ENCODE results near the gene CEP164.
A peak's percentile ranks its signal among the peaks of the same experiment; 100 is the strongest.

The CEP164 gene

DNA sequence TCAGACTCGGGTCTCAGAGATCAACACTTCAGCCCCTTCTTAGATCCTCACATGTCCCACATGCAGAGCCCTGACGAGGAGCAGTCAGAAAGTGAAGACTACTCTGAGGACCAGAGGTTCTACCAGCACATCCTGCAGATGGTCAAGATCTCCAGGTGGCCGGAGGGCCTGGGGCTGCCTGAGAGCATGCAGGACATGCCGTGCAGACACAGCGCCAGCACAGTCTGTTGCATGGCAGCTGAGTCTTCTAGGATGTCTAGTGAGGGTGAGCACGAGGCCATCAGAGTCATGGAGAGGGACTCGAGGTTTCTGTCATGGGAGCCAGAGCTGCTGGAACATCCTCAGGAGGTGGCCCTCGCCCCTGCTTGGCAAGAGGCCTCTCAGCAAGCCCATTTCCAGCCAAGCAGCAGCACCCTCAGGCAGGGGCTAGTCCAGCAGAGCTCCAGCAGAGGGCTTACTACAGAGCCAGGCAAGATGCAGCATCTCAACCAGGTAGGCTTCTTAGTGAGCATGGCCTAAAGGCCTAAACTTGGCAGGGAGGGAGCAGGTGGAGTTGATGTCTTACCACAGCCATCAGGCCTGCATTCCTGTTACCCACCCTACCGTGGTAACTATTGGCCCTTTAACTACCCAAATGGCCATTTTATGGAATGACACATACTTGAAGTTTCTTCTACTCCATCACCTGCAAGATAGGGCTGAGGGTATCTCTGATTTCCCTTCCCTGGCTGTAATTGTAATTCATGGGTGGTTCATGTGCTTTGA is 28.7 kb downstream of the CEP164 start:
- no CpG with 5 or more reads among the region's 9 CpGs for WGBS, 2 donors (ENCODE audit: extremely low coverage in 2 of 2, insufficient read length in 2 of 2, insufficient replicate concordance in 1 of 2)
- H3K4me3 ChIP-seq (ENCODE audit: low read length in 2 of 2): no peak overlapping the region
- H3K4ac ChIP-seq (ENCODE audit: low read length): no peak overlapping the region
- H3K79me1 ChIP-seq (ENCODE audit: low read depth, low read length): no peaks in the 10 kb centered on the region
- H2AFZ ChIP-seq (ENCODE audit: low read length): no peak overlapping the region
- no peak overlapping the region for H2BK5ac ChIP-seq (ENCODE audit: low read length)
- H3K27me3 ChIP-seq (ENCODE audit: control insufficient read depth in 3 of 3, insufficient read depth in 3 of 3, low read depth in 1 of 3, low read length in 3 of 3): no peaks in the 10 kb centered on the region
- no peak overlapping the region for H2AK5ac ChIP-seq (ENCODE audit: low read depth, low read length)
- no peaks in the 10 kb centered on the region for H3K4me1 ChIP-seq (ENCODE audit: control insufficient read depth in 2 of 2, insufficient read depth in 1 of 2, low read depth in 1 of 2, low read length in 2 of 2)
- peaks cover 24 to 63% of the 10 kb centered on the region in 2 donors for H3K36me3 ChIP-seq (replicated peaks in 1 of 2; ENCODE audit: control insufficient read depth in 2 of 2, insufficient read depth in 2 of 2, low read length in 2 of 2)
- H3K4me2 ChIP-seq (ENCODE audit: insufficient read depth, low read length, poor library complexity, severe bottlenecking): no peak overlapping the region
- H2BK12ac ChIP-seq (ENCODE audit: low read length): no peak overlapping the region
- DNase-seq (ENCODE audit: low spot score): no peak
- no peak overlapping the region for H4K91ac ChIP-seq (ENCODE audit: low read depth, low read length, poor library complexity)
- H2BK120ac ChIP-seq (ENCODE audit: low read depth, low read length): no peak overlapping the region
- H3K14ac ChIP-seq (ENCODE audit: low read length): no peak overlapping the region
- H4K8ac ChIP-seq (ENCODE audit: low read depth, low read length): no peak overlapping the region
- H3K23ac ChIP-seq (ENCODE audit: low read depth, low read length, poor library complexity): no peak overlapping the region
- H2BK15ac ChIP-seq (ENCODE audit: low read length): no peak overlapping the region
- no peak overlapping the region for H3K18ac ChIP-seq (ENCODE audit: low read length)
- H3K9me3 ChIP-seq (replicated peaks in 1 of 2; ENCODE audit: control insufficient read depth in 2 of 2, insufficient read depth in 1 of 2, low read depth in 1 of 2, low read length in 2 of 2): no peaks in the 10 kb centered on the region
- H3K9ac ChIP-seq (ENCODE audit: low read depth, low read length, poor library complexity): peak overlapping the region; percentile 39
- H3K27ac ChIP-seq (replicated peaks; ENCODE audit: low read length): no peak overlapping the region

- no peaks in the 10 kb centered on the region for H3K9me3 ChIP-seq (replicated peaks in 1 of 2; ENCODE audit: control insufficient read depth in 2 of 2, insufficient read depth in 1 of 2, low read depth in 1 of 2, low read length in 2 of 2)
- no CpG with 5 or more reads among the region's 8 CpGs for WGBS, 2 donors (ENCODE audit: extremely low coverage in 2 of 2, insufficient read length in 2 of 2, insufficient replicate concordance in 1 of 2)
- no peak for DNase-seq (ENCODE audit: low spot score)
These were observed 33.8 kb downstream of the CEP164 start for GRCh38 chr11:117361432-117361831.

DNA sequence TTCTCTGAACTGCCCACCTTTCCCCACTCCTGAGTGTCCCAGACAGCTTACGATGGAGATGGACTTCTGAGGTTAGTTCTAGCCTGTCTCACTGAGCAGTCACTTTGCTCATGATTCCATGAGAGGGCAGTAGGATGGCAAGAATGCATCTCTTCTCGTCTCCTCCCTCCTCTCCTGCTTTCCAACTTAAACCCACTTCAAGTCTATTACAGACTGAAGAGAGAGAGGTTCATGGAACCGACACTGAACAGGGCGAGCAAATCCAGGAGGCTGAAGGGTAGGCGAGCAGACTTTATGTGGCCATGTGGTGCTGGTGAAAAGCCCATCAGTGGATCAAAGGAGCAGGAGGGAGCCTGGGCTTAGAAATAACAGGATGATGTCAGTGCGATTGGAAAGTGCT is 38.6 kb downstream of the CEP164 start:
- Histone ChIP-seq H3K23ac (ENCODE audit: low read depth, low read length, poor library complexity) (no peak overlapping the region), H3K9ac (ENCODE audit: low read depth, low read length, poor library complexity) (no peak overlapping the region), H2AFZ (ENCODE audit: low read length) (no peak overlapping the region), H3K36me3 (replicated peaks in 1 of 2; ENCODE audit: control insufficient read depth in 2 of 2, insufficient read depth in 2 of 2, low read length in 2 of 2) (peaks cover 13 to 81% of the 10 kb centered on the region in 2 donors), H3K4me2 (ENCODE audit: insufficient read depth, low read length, poor library complexity, severe bottlenecking) (no peak overlapping the region), H3K9me3 (replicated peaks in 1 of 2; ENCODE audit: control insufficient read depth in 2 of 2, insufficient read depth in 1 of 2, low read depth in 1 of 2, low read length in 2 of 2) (peaks cover 0 to 2% of the 10 kb centered on the region in 2 donors), H2BK5ac (ENCODE audit: low read length) (no peak overlapping the region), H2AK5ac (ENCODE audit: low read depth, low read length) (no peak overlapping the region), H3K4me3 (ENCODE audit: low read length in 2 of 2) (no peak overlapping the region), H3K27ac (replicated peaks; ENCODE audit: low read length) (no peak overlapping the region), H3K4me1 (ENCODE audit: control insufficient read depth in 2 of 2, insufficient read depth in 1 of 2, low read depth in 1 of 2, low read length in 2 of 2) (no peaks in the 10 kb centered on the region), H3K27me3 (ENCODE audit: control insufficient read depth in 3 of 3, insufficient read depth in 3 of 3, low read depth in 1 of 3, low read length in 3 of 3) (no peaks in the 10 kb centered on the region), H4K91ac (ENCODE audit: low read depth, low read length, poor library complexity) (no peak overlapping the region), H2BK120ac (ENCODE audit: low read depth, low read length) (no peak overlapping the region), H2BK15ac (ENCODE audit: low read length) (no peak overlapping the region), H3K14ac (ENCODE audit: low read length) (no peak overlapping the region), H4K8ac (ENCODE audit: low read depth, low read length) (no peak overlapping the region), H2BK12ac (ENCODE audit: low read length) (no peak overlapping the region), H3K4ac (ENCODE audit: low read length) (no peak overlapping the region), H3K18ac (ENCODE audit: low read length) (no peak overlapping the region), H3K79me1 (ENCODE audit: low read depth, low read length) (no peaks in the 10 kb centered on the region)
- no peak for DNase-seq (ENCODE audit: low spot score)
- no CpG with 5 or more reads among the region's 6 CpGs for WGBS, 2 donors (ENCODE audit: extremely low coverage in 2 of 2, insufficient read length in 2 of 2, insufficient replicate concordance in 1 of 2)

More at GRCh38 chr11:117361432-117361831, 33.8 kb downstream of the CEP164 start:
- no peak overlapping the region for H3K4me2 ChIP-seq (ENCODE audit: insufficient read depth, low read length, poor library complexity, severe bottlenecking)
- no peak overlapping the region for H2AFZ ChIP-seq (ENCODE audit: low read length)
- H2BK5ac ChIP-seq (ENCODE audit: low read length): no peak overlapping the region
- H3K18ac ChIP-seq (ENCODE audit: low read length): no peak overlapping the region
- H3K4ac ChIP-seq (ENCODE audit: low read length): no peak overlapping the region
- no peak overlapping the region for H2BK12ac ChIP-seq (ENCODE audit: low read length)
- no peak overlapping the region for H3K23ac ChIP-seq (ENCODE audit: low read depth, low read length, poor library complexity)
- H2BK15ac ChIP-seq (ENCODE audit: low read length): no peak overlapping the region
- H2AK5ac ChIP-seq (ENCODE audit: low read depth, low read length): no peak overlapping the region
- H3K36me3 ChIP-seq (replicated peaks in 1 of 2; ENCODE audit: control insufficient read depth in 2 of 2, insufficient read depth in 2 of 2, low read length in 2 of 2): peaks cover 18 to 63% of the 10 kb centered on the region in 2 donors
- no peaks in the 10 kb centered on the region for H3K79me1 ChIP-seq (ENCODE audit: low read depth, low read length)
- H3K9ac ChIP-seq (ENCODE audit: low read depth, low read length, poor library complexity): no peak overlapping the region
- no peak overlapping the region for H3K27ac ChIP-seq (replicated peaks; ENCODE audit: low read length)
- no peak overlapping the region for H3K4me3 ChIP-seq (ENCODE audit: low read length in 2 of 2)
- H2BK120ac ChIP-seq (ENCODE audit: low read depth, low read length): no peak overlapping the region
- no peaks in the 10 kb centered on the region for H3K4me1 ChIP-seq (ENCODE audit: control insufficient read depth in 2 of 2, insufficient read depth in 1 of 2, low read depth in 1 of 2, low read length in 2 of 2)
- H3K14ac ChIP-seq (ENCODE audit: low read length): no peak overlapping the region
- no peak overlapping the region for H4K8ac ChIP-seq (ENCODE audit: low read depth, low read length)
- H3K27me3 ChIP-seq (ENCODE audit: control insufficient read depth in 3 of 3, insufficient read depth in 3 of 3, low read depth in 1 of 3, low read length in 3 of 3): no peaks in the 10 kb centered on the region
- H4K91ac ChIP-seq (ENCODE audit: low read depth, low read length, poor library complexity): no peak overlapping the region

GRCh38 chr11:117366875-117367274 is 39.2 kb downstream of the CEP164 start:
- H2BK120ac ChIP-seq (ENCODE audit: low read depth, low read length): no peak overlapping the region

More at GRCh38 chr11:117366875-117367274, 39.2 kb downstream of the CEP164 start:
- H2AFZ ChIP-seq (ENCODE audit: low read length): no peak overlapping the region
- H3K4me1 ChIP-seq (ENCODE audit: control insufficient read depth in 2 of 2, insufficient read depth in 1 of 2, low read depth in 1 of 2, low read length in 2 of 2): no peaks in the 10 kb centered on the region
- H3K27me3 ChIP-seq (ENCODE audit: control insufficient read depth in 3 of 3, insufficient read depth in 3 of 3, low read depth in 1 of 3, low read length in 3 of 3): no peaks in the 10 kb centered on the region
- H3K4me3 ChIP-seq (ENCODE audit: low read length in 2 of 2): no peak overlapping the region
- H2BK12ac ChIP-seq (ENCODE audit: low read length): no peak overlapping the region
- peaks cover 10 to 81% of the 10 kb centered on the region in 2 donors for H3K36me3 ChIP-seq (replicated peaks in 1 of 2; ENCODE audit: control insufficient read depth in 2 of 2, insufficient read depth in 2 of 2, low read length in 2 of 2)
- no peak overlapping the region for H3K23ac ChIP-seq (ENCODE audit: low read depth, low read length, poor library complexity)
- no peaks in the 10 kb centered on the region for H3K79me1 ChIP-seq (ENCODE audit: low read depth, low read length)
- no peak overlapping the region for H3K9ac ChIP-seq (ENCODE audit: low read depth, low read length, poor library complexity)
- DNase-seq (ENCODE audit: low spot score): no peak
- no peak overlapping the region for H2BK5ac ChIP-seq (ENCODE audit: low read length)
- H3K27ac ChIP-seq (replicated peaks; ENCODE audit: low read length): no peak overlapping the region
- H4K8ac ChIP-seq (ENCODE audit: low read depth, low read length): no peak overlapping the region
- H3K4ac ChIP-seq (ENCODE audit: low read length): no peak overlapping the region
- H3K18ac ChIP-seq (ENCODE audit: low read length): no peak overlapping the region
- H3K14ac ChIP-seq (ENCODE audit: low read length): no peak overlapping the region
- no peak overlapping the region for H2BK15ac ChIP-seq (ENCODE audit: low read length)
- WGBS, 2 donors (ENCODE audit: extremely low coverage in 2 of 2, insufficient read length in 2 of 2, insufficient replicate concordance in 1 of 2): no CpG with 5 or more reads among the region's 2 CpGs
- no peak overlapping the region for H2AK5ac ChIP-seq (ENCODE audit: low read depth, low read length)
- H3K9me3 ChIP-seq (replicated peaks in 1 of 2; ENCODE audit: control insufficient read depth in 2 of 2, insufficient read depth in 1 of 2, low read depth in 1 of 2, low read length in 2 of 2): peaks cover 0 to 2% of the 10 kb centered on the region in 2 donors
- no peak overlapping the region for H4K91ac ChIP-seq (ENCODE audit: low read depth, low read length, poor library complexity)
- no peak overlapping the region for H3K4me2 ChIP-seq (ENCODE audit: insufficient read depth, low read length, poor library complexity, severe bottlenecking)
